Stimulated activated naive CD8-positive, alpha-beta T cell treated with anti-CD3 and anti-CD28 coated beads, Interleukin-15, Interleukin-2, amounts not matched to agents 100 U/mL and 50 U/mL, for 24 hours (primary cell): ENCODE measurements around the gene CELF5.
"Not testable (repeated sequence)": the region's sequence is repeated elsewhere in the genome, so short reads cannot be mapped to it uniquely, and the experiment has no call there.

Experiments used
- ATAC-seq: fragments of 150-1000 bp; cut with Tn5 transposase; one replicate; pipeline ENCODE4 v1.10.0; 2021
- DNase-seq: peaks from one replicate; pipeline ENCODE4 v3.0.0; 2021

CELF5 gene

GRCh38 chr19:3190470-3190770 is 34.0 kb upstream of the CELF5 start:
- ATAC-seq (no peak), DNase-seq (no peak)

- no peak for DNase-seq
Measured at GRCh38 chr19:3190921-3191805, 33.3 kb upstream of the CELF5 start.

GRCh38 chr19:3191806-3192104 is 32.7 kb upstream of the CELF5 start:
- not testable (repeated sequence) for DNase-seq, ATAC-seq

More at GRCh38 chr19:3190921-3191805, 33.3 kb upstream of the CELF5 start:
- no peak for ATAC-seq

GRCh38 chr19:3192228-3192635 is 32.2 kb upstream of the CELF5 start:
- ATAC-seq (no peak), DNase-seq (no peak)

GRCh38 chr19:3192684-3193083 is 31.8 kb upstream of the CELF5 start:
- no peak for ATAC-seq
- no peak for DNase-seq

- DNase-seq, result no peak
- no peak for ATAC-seq
Measured at GRCh38 chr19:3193256-3194105, 31.0 kb upstream of the CELF5 start.

- ATAC-seq, result no peak
- no peak for DNase-seq
Measured at GRCh38 chr19:3194106-3195087, 30.1 kb upstream of the CELF5 start.

GRCh38 chr19:3196064-3196932 is 28.2 kb upstream of the CELF5 start:
- DNase-seq, result no peak

GRCh38 chr19:3196933-3197205 is 27.6 kb upstream of the CELF5 start:
- DNase-seq, result no peak
- no peak for ATAC-seq

More at GRCh38 chr19:3196064-3196932, 28.2 kb upstream of the CELF5 start:
- ATAC-seq, result no peak

- no peak for DNase-seq
- no peak for ATAC-seq
Measured at GRCh38 chr19:3198901-3199700, 25.4 kb upstream of the CELF5 start.

- ATAC-seq (no peak), DNase-seq (no peak)
Measured at GRCh38 chr19:3201072-3201700, 23.3 kb upstream of the CELF5 start.

GRCh38 chr19:3201911-3202310 is 22.6 kb upstream of the CELF5 start:
- ATAC-seq (no peak), DNase-seq (no peak)

- ATAC-seq (no peak), DNase-seq (no peak)
Measured at GRCh38 chr19:3202346-3202745, 22.1 kb upstream of the CELF5 start.

GRCh38 chr19:3202895-3203294 is 21.6 kb upstream of the CELF5 start:
- not testable (repeated sequence) for DNase-seq, ATAC-seq

- ATAC-seq (no peak), DNase-seq (no peak)
Measured at GRCh38 chr19:3203805-3204645, 20.4 kb upstream of the CELF5 start.

- no peak for DNase-seq
- no peak for ATAC-seq
Measured at GRCh38 chr19:3204646-3205275, 19.7 kb upstream of the CELF5 start.

GRCh38 chr19:3206216-3206953 is 18.1 kb upstream of the CELF5 start:
- no peak for ATAC-seq

More at GRCh38 chr19:3206216-3206953, 18.1 kb upstream of the CELF5 start:
- no peak for DNase-seq
